ENCODE results near the gene GNAT1. TPM values are rescaled to one million over a fixed set of nuclear protein-coding genes. Genes with fewer than 3 reads are reported as not detected.

The GNAT1 gene
- polyA plus RNA-seq, 1 donor (not counting 4 experiments of a cell fraction or from before 2014, with no cell fraction given): 0.12 TPM

DNA sequence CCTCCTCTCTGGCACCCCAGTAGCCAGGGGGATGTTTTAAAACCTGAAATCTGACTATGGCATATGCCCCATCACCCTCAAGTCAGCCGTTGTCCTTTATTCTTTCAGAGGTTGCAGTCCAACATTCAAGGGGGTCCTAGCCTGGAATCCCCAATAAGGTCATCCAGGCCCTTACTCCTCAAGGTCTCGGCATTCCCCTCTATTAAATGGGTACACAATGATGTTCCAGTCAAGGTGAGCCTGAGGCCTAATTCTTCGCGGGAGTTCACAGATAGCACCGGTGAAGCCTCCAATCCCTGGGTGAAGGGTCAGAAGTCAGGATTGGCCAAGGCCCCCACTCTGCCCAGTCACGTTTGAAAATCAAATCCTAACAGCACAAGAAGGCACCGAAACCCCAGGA is 44.4 kb upstream of the GNAT1 start:
- H3K4me1 ChIP-seq (ENCODE audit: control insufficient read depth, extremely low read depth, insufficient read depth, low read length): peaks cover 35% of the 10 kb centered on the region
- peak; percentile 26 for FAIRE-seq

DNA sequence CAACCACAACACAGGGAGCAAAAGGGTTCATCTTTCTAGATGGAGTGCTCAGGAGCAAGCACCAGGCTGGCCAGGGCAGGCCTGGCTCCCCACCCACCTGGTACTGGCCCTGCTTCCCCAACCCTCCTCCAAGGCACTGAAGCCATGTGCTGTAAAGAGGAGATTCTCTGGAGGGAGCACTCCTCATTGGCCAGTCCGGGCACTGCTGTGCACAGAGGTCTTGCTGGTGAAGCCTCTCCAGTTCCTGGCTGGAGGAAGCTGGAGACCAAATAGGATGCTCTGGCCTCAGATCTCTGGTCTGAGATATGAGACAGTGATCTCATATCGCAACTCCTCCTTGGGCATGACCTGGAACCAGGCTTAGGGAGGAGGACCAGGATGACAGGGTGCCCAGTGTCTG is 44.0 kb upstream of the GNAT1 start:
- no peak for TF ChIP-seq EZH2 (IDR thresholded peaks at IDR 0.05; ENCODE audit: low read length)
- TF ChIP-seq, protein P1, sequence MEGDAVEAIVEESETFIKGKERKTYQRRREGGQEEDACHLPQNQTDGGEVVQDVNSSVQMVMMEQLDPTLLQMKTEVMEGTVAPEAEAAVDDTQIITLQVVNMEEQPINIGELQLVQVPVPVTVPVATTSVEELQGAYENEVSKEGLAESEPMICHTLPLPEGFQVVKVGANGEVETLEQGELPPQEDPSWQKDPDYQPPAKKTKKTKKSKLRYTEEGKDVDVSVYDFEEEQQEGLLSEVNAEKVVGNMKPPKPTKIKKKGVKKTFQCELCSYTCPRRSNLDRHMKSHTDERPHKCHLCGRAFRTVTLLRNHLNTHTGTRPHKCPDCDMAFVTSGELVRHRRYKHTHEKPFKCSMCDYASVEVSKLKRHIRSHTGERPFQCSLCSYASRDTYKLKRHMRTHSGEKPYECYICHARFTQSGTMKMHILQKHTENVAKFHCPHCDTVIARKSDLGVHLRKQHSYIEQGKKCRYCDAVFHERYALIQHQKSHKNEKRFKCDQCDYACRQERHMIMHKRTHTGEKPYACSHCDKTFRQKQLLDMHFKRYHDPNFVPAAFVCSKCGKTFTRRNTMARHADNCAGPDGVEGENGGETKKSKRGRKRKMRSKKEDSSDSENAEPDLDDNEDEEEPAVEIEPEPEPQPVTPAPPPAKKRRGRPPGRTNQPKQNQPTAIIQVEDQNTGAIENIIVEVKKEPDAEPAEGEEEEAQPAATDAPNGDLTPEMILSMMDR (optimal IDR thresholded peaks at IDR 0.05 in 1 of 3, IDR thresholded peaks at IDR 0.05 in 1 of 3, conservative IDR thresholded peaks at IDR 0.05 in 1 of 3; ENCODE audit: extremely low read depth in 1 of 3, insufficient read depth in 2 of 3, low read length in 3 of 3): no peak

More for the DNA sequence above, 44.4 kb upstream of the GNAT1 start:
- no peak for TF ChIP-seq EZH2 (IDR thresholded peaks at IDR 0.05; ENCODE audit: low read length)
- TF ChIP-seq, protein P1 (optimal IDR thresholded peaks at IDR 0.05 in 1 of 3, IDR thresholded peaks at IDR 0.05 in 1 of 3, conservative IDR thresholded peaks at IDR 0.05 in 1 of 3; ENCODE audit: extremely low read depth in 1 of 3, insufficient read depth in 2 of 3, low read length in 3 of 3): no peak
- Histone ChIP-seq H3K9me3 (ENCODE audit: control insufficient read depth, low read depth, low read length) (no peaks in the 10 kb centered on the region), H3K27ac (ENCODE audit: control insufficient read depth, insufficient read depth, low read length) (no peak overlapping the region), H3K27me3 (ENCODE audit: control insufficient read depth, extremely low read depth, insufficient read depth, low read length) (no peaks in the 10 kb centered on the region), H3K4me2 (ENCODE audit: control insufficient read depth, extremely low read depth, insufficient read depth, low read depth, low read length) (peak overlapping the region; percentile 2), H3K36me3 (ENCODE audit: control insufficient read depth in 2 of 2, extremely low read depth in 1 of 2, insufficient read depth in 2 of 2, low read length in 2 of 2) (no peaks in the 10 kb centered on the region), H3K9ac (ENCODE audit: control insufficient read depth, extremely low read depth, insufficient read depth, low read length) (no peak overlapping the region), H3K4me3 (ENCODE audit: control insufficient read depth in 2 of 3, extremely low read depth in 1 of 3, insufficient read depth in 2 of 3, low read depth in 1 of 3, low read length in 3 of 3) (no peak overlapping the region), H3K9me1 (ENCODE audit: control insufficient read depth, extremely low read depth, insufficient read depth, low read length) (no peaks in the 10 kb centered on the region), H2AFZ (ENCODE audit: control insufficient read depth, low read length) (no peak overlapping the region), H3K79me2 (ENCODE audit: control insufficient read depth, insufficient read depth, low read length) (no peaks in the 10 kb centered on the region), H4K20me1 (ENCODE audit: control insufficient read depth, extremely low read depth, insufficient read depth, low read length) (no peaks in the 10 kb centered on the region)
- DNase-seq (ENCODE audit: low read depth, low spot score): no peak
- dilution Hi-C loops (cut with MboI; ENCODE audit: extremely low pct_ligation_motif_present, low sequenced_read_pairs): no loop called here

More for the DNA sequence above, 44.0 kb upstream of the GNAT1 start:
- Histone ChIP-seq H2AFZ (ENCODE audit: control insufficient read depth, low read length) (no peak overlapping the region), H3K36me3 (ENCODE audit: control insufficient read depth in 2 of 2, extremely low read depth in 1 of 2, insufficient read depth in 2 of 2, low read length in 2 of 2) (no peaks in the 10 kb centered on the region), H3K4me3 (ENCODE audit: control insufficient read depth in 2 of 3, extremely low read depth in 1 of 3, insufficient read depth in 2 of 3, low read depth in 1 of 3, low read length in 3 of 3) (no peak overlapping the region), H3K4me2 (ENCODE audit: control insufficient read depth, extremely low read depth, insufficient read depth, low read depth, low read length) (no peak overlapping the region), H3K9ac (ENCODE audit: control insufficient read depth, extremely low read depth, insufficient read depth, low read length) (no peak overlapping the region), H3K9me3 (ENCODE audit: control insufficient read depth, low read depth, low read length) (no peaks in the 10 kb centered on the region), H3K27ac (ENCODE audit: control insufficient read depth, insufficient read depth, low read length) (no peak overlapping the region), H3K27me3 (ENCODE audit: control insufficient read depth, extremely low read depth, insufficient read depth, low read length) (no peaks in the 10 kb centered on the region), H4K20me1 (ENCODE audit: control insufficient read depth, extremely low read depth, insufficient read depth, low read length) (no peaks in the 10 kb centered on the region), H3K79me2 (ENCODE audit: control insufficient read depth, insufficient read depth, low read length) (no peaks in the 10 kb centered on the region), H3K4me1 (ENCODE audit: control insufficient read depth, extremely low read depth, insufficient read depth, low read length) (peaks cover 38% of the 10 kb centered on the region), H3K9me1 (ENCODE audit: control insufficient read depth, extremely low read depth, insufficient read depth, low read length) (no peaks in the 10 kb centered on the region)
- FAIRE-seq (no peak), DNase-seq (ENCODE audit: low read depth, low spot score) (no peak)
- dilution Hi-C loops (cut with MboI; ENCODE audit: extremely low pct_ligation_motif_present, low sequenced_read_pairs): no loop called here
